Aorta (tissue), 5 donors: ENCODE results near the gene SLC25A15. TPM values are rescaled to one million over a fixed set of nuclear protein-coding genes. Genes with fewer than 3 reads are reported as not detected.

Experiments used
- ATAC-seq: fragments of 200-7000 bp; cut with Tn5 transposase; one replicate; pipeline ENCODE4 v1.9.1; 2022; ENCODE audit warnings: moderate library complexity; ENCODE audit not compliant: low FRiP score
- DNase-seq, 2 donors: peaks; one replicate each; pipeline ENCODE4 v3.0.0-alpha.2; 2020
- H3K27ac ChIP-seq, 2 donors: one replicate each; pipeline ENCODE4 v1.5.1; 2013; ENCODE audit warnings: low read length in 2 of 2, mild to moderate bottlenecking in 2 of 2, moderate library complexity in 2 of 2, control low read depth in 1 of 2, inconsistent platforms in 1 of 2, low read depth in 1 of 2
- H3K27me3 ChIP-seq, 2 donors: one replicate each; pipeline ENCODE4 v1.6.1; 2013; ENCODE audit warnings: control low read depth in 1 of 2, low read length in 1 of 2, mild to moderate bottlenecking in 1 of 2, moderate library complexity in 1 of 2; ENCODE audit not compliant: insufficient read depth in 2 of 2, control insufficient read depth in 1 of 2
- H3K36me3 ChIP-seq, 2 donors: one replicate each; pipeline ENCODE4 v1.6.1; 2013; ENCODE audit warnings: control low read depth in 1 of 2, low read length in 1 of 2, mild to moderate bottlenecking in 1 of 2; ENCODE audit not compliant: insufficient read depth in 2 of 2, control insufficient read depth in 1 of 2
- H3K4me1 ChIP-seq, 2 donors: one replicate each; pipeline ENCODE4 v1.6.1; 2013; ENCODE audit warnings: low read length in 2 of 2, control low read depth in 1 of 2, mild to moderate bottlenecking in 1 of 2, moderate library complexity in 1 of 2; ENCODE audit not compliant: insufficient read depth in 2 of 2, control insufficient read depth in 1 of 2
- H3K4me3 ChIP-seq, 2 donors: one replicate each; pipeline ENCODE4 v1.5.1; 2013; ENCODE audit warnings: low read length in 2 of 2, control low read depth in 1 of 2, mild to moderate bottlenecking in 1 of 2
- H3K9me3 ChIP-seq: one replicate; pipeline ENCODE4 v1.6.1; 2013; ENCODE audit warnings: mild to moderate bottlenecking, low read length; ENCODE audit not compliant: control insufficient read depth
- WGBS, 2 donors: extraction: QIAGEN DNeasy Blood & Tissue Kit; methylation state at CpG; one replicate each; pipeline ENCODE4 v1.1.7; 2013; 5-methylcytosine and 5-hydroxymethylcytosine counted together
- intact Hi-C, 2 donors: fragments of 100-400 bp; cut with DNase I; formaldehyde crosslinking; loops; one replicate each; pipeline versions ENCODE4 v1.14.2 to v1.15.0; 2022
- long read RNA-seq, 2 donors: library from polyadenylated mRNA; unstranded; transcript quantifications; one replicate each; pipeline ENCODE4 v2.0.0, GENCODE V29; 2020 to 2021
- polyA plus RNA-seq, 2 donors: library from polyadenylated mRNA; stranded (reverse); fragments of 200-250 nt; gene quantifications; one replicate each; pipeline ENCODE4 v1.2.3, GENCODE V29; 2013
- total RNA-seq, 2 donors: library from RNA; stranded (reverse); fragmentation: NEBNext Ultra II Directional; extraction: Animal tissue kit (Norgen Biotek cat#: 25700); gene quantifications; one replicate each; pipeline ENCODE4 v1.2.1, GENCODE V29; 2021
- donor health status: healthy with polysubstance abuse.
- donor health status: Bipolar disorder and iron deficiency.
- donor health status: DM: no; HTN: no; CAD: no.
- donor health status: DM: no; HTN: no; CAD: no.
- donor health status: DM: yes; HTN: yes; CAD: no.

SLC25A15 gene
- 1 to 10 TPM; 2.6 to 3.7 TPM for total RNA-seq
- 1 to 10 TPM; 1.1 to 2.0 TPM for polyA plus RNA-seq
- long read RNA-seq, donor 1, partial matches to known transcripts: 0 of 2 reads
- long read RNA-seq, donor 1, other reads (novel, unspliced or antisense): 1 of 2 reads
- long read RNA-seq, donor 2, partial matches to known transcripts: 1 of 3 reads
- long read RNA-seq, donor 2, other reads (novel, unspliced or antisense): 2 of 3 reads

DNA sequence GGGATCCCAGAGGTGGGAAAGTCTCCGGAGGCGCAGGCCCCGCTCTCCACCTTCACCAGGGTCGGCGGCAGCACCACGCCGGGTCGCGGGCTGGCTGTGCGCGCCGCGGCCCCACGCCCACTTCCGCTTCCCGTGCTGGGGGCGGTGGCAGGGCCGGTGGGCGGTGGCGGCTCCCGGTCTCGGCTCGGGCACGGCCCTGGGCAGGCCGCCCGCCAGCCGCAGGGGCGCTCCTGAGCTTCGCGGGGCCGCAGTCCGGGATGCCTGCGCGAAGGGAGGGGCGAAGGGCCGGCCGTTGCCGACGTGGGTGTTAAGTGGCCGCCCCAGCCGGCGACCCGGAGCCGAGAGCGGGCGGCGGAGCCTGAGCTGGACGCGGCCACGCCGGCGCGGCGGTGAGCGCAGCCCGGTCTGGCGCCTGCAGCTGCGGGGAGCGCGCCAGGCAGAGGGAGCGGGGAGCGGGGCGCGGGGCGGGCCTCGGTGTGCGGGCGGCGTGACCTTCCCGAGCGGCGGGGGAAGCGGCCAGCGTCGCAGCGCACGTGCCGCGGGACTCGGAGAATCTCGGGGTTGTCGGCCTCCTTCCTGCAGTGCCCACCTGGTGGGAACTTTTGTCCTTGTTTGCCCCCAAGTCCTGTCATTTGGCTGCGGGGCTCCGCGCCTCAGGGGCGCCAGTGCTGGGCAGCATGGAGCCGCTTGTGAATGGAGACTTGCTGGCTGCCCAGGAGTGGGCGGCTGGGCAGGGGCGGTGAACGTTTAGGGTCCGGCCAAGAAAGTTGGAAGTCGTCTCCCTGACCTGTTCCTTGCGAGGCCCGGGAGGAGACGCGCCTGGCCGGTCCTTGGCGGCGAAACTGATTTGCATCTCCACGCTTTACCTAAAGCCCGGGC lies at the start of gene SLC25A15:
Gene SLC25A15 (plus strand): TSS at position 337 of the 879 bp plus-strand sequence. CDS start 3,616 bp downstream, outside the sequence.
- Histone ChIP-seq H3K4me3 (peak within 1 kb of the TSS; percentile 39 to 67), H3K27me3 (no peaks in the 10 kb centered on the region), H3K9me3 (no peaks in the 10 kb centered on the region), H3K27ac (peak within 1 kb of the TSS; percentile 17 to 78), H3K4me1 (no peaks in the 10 kb centered on the region), H3K36me3 (no peaks in the 10 kb centered on the region)
- DNase-seq: peak; percentile 83 to 94
- 0 to 1% methylated on average over 72 to 101 of the region's 101 CpGs for WGBS, 2 donors
- peak; percentile 90 for ATAC-seq
- intact Hi-C loops: no loop called here

DNA sequence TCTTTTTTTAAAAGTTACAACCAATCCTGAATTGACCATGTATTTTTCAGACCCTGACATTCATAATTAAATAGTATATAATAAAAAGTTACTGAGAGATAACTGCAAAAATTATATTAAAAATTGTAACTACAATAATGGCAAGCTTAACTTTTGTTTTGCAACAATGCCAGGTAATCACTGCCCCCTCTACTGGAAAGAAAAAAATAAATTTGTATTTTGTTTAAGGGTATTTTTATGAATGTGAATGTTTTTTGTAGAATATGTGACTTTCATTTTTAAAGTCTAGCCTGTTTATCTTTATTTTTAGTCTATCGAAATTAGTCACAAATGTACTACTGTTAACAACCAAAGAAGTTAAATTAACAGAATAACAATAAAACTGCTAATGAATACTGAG lies 40.1 kb upstream of the SLC25A15 start:
- Histone ChIP-seq H3K27me3 (no peaks in the 10 kb centered on the region), H3K27ac (no peak overlapping the region), H3K36me3 (peaks cover 0 to 3% of the 10 kb centered on the region in 2 donors), H3K4me1 (no peaks in the 10 kb centered on the region), H3K4me3 (no peak overlapping the region), H3K9me3 (no peaks in the 10 kb centered on the region)
- ATAC-seq: no peak
- WGBS, 2 donors: 82 to 90% methylated on average over 1 of the region's 1 CpG
- DNase-seq: no peak
- intact Hi-C loops: no loop called here

DNA sequence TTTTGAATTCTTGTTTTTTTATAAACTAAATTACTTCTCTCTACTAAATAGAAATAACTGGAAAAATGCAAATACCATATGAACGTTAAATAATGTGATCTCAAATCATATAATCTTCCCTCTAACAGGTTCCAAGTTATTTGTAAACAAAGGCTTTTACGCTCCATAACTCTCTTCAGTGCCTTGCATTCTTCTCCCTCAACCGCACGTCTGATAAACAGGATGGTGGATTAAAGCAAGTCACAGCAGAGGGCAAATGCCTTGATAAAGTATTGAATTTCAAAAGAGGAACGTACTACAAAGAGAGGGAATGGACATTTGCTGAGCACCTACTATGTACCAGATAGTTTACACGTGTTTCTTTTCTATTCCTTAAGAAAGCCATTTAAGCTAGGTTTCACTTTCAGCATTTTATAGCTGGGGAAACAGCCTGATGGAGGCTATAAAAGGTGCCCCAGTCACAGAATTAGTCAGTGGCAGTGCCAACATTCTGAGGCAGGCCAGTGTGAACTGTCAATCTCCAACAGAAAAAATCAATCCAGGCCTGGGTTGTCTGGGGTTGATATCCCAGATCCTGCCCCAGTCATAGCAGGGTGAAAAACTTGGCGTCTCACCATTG lies 34.2 kb upstream of the SLC25A15 start:
- 84% methylated on average over 7 of the region's 7 CpGs for WGBS, 2 donors
- peaks cover 0 to 6% of the 10 kb centered on the region in 2 donors for H3K36me3 ChIP-seq
- H3K27ac ChIP-seq: no peak overlapping the region
- H3K27me3 ChIP-seq: no peaks in the 10 kb centered on the region
- ATAC-seq (no peak), DNase-seq (no peak)
- H3K4me1 ChIP-seq: no peaks in the 10 kb centered on the region
- no peaks in the 10 kb centered on the region for H3K9me3 ChIP-seq
- intact Hi-C loops: no loop called here
- no peak overlapping the region for H3K4me3 ChIP-seq

DNA sequence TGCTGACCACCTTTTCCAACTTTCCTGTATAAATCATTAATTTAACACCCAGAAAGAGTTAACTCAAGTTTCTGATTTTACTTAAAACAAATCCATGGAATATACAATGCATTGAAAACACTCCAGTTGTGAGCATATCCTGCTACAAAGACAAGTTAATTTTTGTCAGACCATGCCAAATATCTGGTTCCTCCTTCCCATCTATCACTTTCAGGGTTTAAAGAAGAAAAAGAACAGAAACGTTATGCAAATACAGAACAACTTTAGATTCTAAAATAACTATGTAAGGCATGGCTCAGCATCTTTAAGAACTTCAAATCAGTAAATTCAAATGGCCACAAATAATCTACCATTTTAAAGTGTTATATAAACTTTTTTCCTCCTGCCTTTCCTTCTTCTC lies 33.4 kb upstream of the SLC25A15 start:
- H3K27ac ChIP-seq: no peak overlapping the region
- DNase-seq (no peak), ATAC-seq (no peak)

DNA sequence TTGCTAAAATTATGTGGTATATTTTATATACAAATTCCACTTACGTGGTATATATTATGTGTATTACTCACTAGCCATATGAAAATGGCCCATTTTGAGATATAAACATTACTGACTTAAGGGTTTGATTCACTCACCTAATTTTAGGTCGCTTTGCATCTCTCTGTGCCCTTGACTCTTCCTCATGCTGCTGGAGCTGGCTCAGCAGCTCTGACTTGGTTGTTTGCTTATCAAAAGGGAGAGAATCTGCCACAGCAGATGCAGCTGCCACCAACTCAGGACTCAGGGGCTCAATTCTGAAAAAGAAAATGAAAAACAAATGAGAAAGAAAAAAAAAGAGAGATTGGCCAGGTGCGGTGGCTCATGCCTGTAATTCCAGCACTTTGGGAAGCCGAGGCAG lies 30.6 kb upstream of the SLC25A15 start:
- H3K4me3 ChIP-seq: no peak overlapping the region
- H3K36me3 ChIP-seq: peaks cover 0 to 4% of the 10 kb centered on the region in 2 donors
- ATAC-seq: no peak
- H3K9me3 ChIP-seq: no peaks in the 10 kb centered on the region
- intact Hi-C loops: no loop called here
- no peaks in the 10 kb centered on the region for H3K27me3 ChIP-seq
- 96 to 98% methylated on average over 4 of the region's 4 CpGs for WGBS, 2 donors
- no peak overlapping the region for H3K27ac ChIP-seq
- DNase-seq: no peak
- no peaks in the 10 kb centered on the region for H3K4me1 ChIP-seq

More for the DNA sequence above, 33.4 kb upstream of the SLC25A15 start:
- intact Hi-C loops: no loop called here
- Histone ChIP-seq H3K36me3 (peaks cover 0 to 6% of the 10 kb centered on the region in 2 donors), H3K4me3 (no peak overlapping the region), H3K9me3 (no peaks in the 10 kb centered on the region), H3K27me3 (no peaks in the 10 kb centered on the region), H3K4me1 (no peaks in the 10 kb centered on the region)
- WGBS, 2 donors: 56 to 67% methylated on average over 1 of the region's 1 CpG

DNA sequence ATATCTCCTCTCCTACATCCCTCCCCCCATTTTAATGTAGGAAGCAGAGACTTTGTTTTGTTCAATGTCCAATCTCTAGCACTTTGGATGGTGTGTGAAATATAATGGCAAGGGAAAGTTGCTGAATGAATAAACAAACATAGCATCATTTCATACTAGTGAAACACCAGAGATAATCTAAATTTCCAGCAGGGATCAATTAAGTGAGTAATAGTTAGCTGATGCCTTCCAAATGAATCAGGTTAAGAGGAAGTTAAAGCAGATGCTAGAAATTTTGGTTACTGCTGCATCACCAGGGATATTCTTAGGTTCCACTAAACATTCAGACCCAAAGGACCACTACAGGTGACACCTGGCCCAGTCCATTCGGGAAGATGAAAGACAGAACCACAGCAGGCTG lies 26.6 kb upstream of the SLC25A15 start:
- no peak overlapping the region for H3K4me3 ChIP-seq
- WGBS, 2 donors: 94 to 96% methylated on average over 1 of the region's 1 CpG

DNA sequence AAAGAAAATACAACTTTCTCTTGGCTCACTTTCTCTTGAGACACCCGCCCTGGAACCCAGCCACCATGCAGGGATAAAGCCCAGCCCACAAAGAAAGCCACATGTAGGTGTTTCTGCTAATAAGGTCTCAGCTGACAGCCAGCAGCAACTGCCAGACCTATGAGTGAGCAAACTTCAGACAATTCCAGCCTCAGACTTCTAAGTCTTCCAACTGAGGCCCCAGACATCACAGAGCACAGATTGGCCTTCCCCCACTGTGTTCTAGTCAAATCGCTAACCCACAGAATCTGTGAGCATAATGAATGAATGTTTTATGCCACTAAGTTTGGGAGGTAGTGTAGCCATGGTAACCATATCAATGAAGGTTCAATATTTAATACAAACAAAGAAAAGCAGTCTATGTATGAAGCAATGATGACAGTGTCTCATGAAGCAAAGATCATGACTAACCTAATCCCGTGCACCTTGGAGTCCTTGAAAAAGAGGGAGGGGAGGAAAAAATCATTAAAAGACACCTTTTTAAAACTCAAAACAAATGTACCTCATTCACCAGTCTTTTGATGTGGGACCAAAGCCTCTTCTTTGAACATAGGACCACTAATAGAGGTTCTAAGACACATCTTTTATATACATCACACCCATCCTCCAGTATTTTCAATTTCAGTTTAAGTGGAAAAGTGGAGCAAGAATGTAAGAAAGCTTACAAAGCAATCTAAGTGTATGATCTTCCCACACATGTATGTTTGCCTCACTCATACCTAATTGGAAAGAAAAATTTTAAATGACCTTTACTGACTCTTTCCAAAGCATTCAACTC lies 24.6 kb upstream of the SLC25A15 start:
- Histone ChIP-seq H3K27ac (no peak overlapping the region), H3K27me3 (no peaks in the 10 kb centered on the region), H3K9me3 (no peaks in the 10 kb centered on the region), H3K36me3 (peaks cover 0 to 2% of the 10 kb centered on the region in 2 donors), H3K4me1 (no peaks in the 10 kb centered on the region), H3K4me3 (no peak overlapping the region)
- 82 to 84% methylated on average over 3 of the region's 3 CpGs for WGBS, 2 donors
- no peak for DNase-seq
- ATAC-seq: no peak
- intact Hi-C loops: no loop called here

More for the DNA sequence above, 26.6 kb upstream of the SLC25A15 start:
- Histone ChIP-seq H3K4me1 (no peaks in the 10 kb centered on the region), H3K36me3 (peaks cover 0 to 4% of the 10 kb centered on the region in 2 donors), H3K9me3 (no peaks in the 10 kb centered on the region), H3K27ac (no peak overlapping the region), H3K27me3 (no peaks in the 10 kb centered on the region)
- intact Hi-C loops: no loop called here
- no peak for ATAC-seq
- no peak for DNase-seq

DNA sequence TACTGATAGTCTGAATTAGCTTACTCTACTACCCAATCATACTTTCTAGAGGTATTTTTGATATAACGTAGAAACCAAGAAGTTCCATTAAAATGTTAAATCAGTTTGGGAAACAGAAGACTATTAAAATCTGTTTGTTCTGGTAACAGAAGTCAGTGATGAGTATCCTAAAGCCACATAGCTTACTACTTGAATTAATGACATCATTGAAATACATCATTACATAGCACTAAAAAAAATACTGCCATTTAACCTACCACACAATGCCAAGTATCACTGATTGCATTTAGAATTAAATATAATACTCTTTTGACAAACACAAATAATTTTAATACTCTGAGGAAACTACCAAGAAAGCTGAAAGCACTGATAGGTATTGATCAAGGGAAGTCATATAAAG lies 23.8 kb upstream of the SLC25A15 start:
- H3K4me3 ChIP-seq: no peak overlapping the region
- intact Hi-C loops: no loop called here
- no peaks in the 10 kb centered on the region for H3K9me3 ChIP-seq
- peaks cover 0 to 2% of the 10 kb centered on the region in 2 donors for H3K36me3 ChIP-seq
- ATAC-seq (no peak), DNase-seq (no peak)
- no peaks in the 10 kb centered on the region for H3K27me3 ChIP-seq
- H3K4me1 ChIP-seq: peaks cover 0 to 4% of the 10 kb centered on the region in 2 donors
- WGBS, 2 donors: 86 to 92% methylated on average over 1 of the region's 1 CpG
- H3K27ac ChIP-seq: no peak overlapping the region
